ENCODE data around the gene MPHOSPH10.
"Not testable (repeated sequence)": the region's sequence is repeated elsewhere in the genome, so short reads cannot be mapped to it uniquely, and the experiment has no call there.

DNA sequence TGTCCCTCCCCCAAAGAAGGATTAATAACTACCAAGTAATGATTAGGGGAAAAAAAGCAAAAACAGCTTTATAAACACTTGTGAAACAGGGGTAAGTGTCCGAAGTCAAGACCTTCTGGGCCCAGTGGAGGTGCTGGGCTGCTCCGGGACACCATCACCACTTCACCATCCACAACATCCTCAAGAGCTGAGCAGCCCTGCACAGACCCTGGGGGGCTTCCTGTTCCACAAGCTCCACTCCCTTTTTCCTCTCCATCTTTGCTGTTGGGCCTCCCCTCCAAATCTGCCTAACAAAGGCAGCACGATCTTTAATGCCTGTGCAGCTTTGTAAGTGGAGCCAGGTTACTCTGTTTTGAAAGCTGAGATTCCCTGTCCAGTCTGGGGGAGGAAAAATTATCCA, 47.1 kb upstream of the MPHOSPH10 start:
- not testable (repeated sequence) for TF ChIP-seq POLR2A, POLR2AphosphoS5 (IDR thresholded peaks at IDR 0.05; ENCODE audit: low read depth, low read length)

All from GM12891 (cell line).